SJCRH30 (cell line): ENCODE data around the gene ALS2CL. TPM values are rescaled to one million over a fixed set of nuclear protein-coding genes. Genes with fewer than 3 reads are reported as not detected.

Source experiments
- DNase-seq, 2 experiments: peaks; one replicate each; pipeline ENCODE4 v3.0.0-alpha.2; 2015 to 2020
- H3K27ac ChIP-seq: fragments of 250-450 bp; sonication (Bioruptor Pico); 2 replicates; pipeline ENCODE4 v1.5.1; 2020; ENCODE audit warnings: mild to moderate bottlenecking, moderate library complexity
- H3K27me3 ChIP-seq: fragments of 250-450 bp; sonication (Bioruptor Pico); 2 replicates; pipeline ENCODE4 v1.5.1; 2020; ENCODE audit warnings: mild to moderate bottlenecking, moderate library complexity
- H3K36me3 ChIP-seq: fragments of 250-450 bp; sonication (Bioruptor Pico); 2 replicates; pipeline ENCODE4 v1.5.1; 2020; ENCODE audit warnings: mild to moderate bottlenecking, moderate library complexity
- H3K4me1 ChIP-seq: fragments of 250-450 bp; sonication (Bioruptor Pico); 2 replicates; pipeline ENCODE4 v1.5.1; 2020; ENCODE audit warnings: mild to moderate bottlenecking, moderate library complexity
- H3K4me3 ChIP-seq: fragments of 250-450 bp; sonication (Bioruptor Pico); 2 replicates; pipeline ENCODE4 v1.5.1; 2020; ENCODE audit warnings: mild to moderate bottlenecking, moderate library complexity
- H3K9me3 ChIP-seq: fragments of 250-450 bp; sonication (Bioruptor Pico); replicated peaks from 2 replicates; pipeline ENCODE4 v1.5.1; 2020; ENCODE audit warnings: mild to moderate bottlenecking, moderate library complexity
- total RNA-seq: library from RNA; depleted of rRNA; stranded (reverse); fragments of >200 nt; shearing (Covaris generic); gene quantifications from 2 replicates; pipeline ENCODE4 v1.2.3, GENCODE V29; 2014

Gene ALS2CL
- total RNA-seq, 1 experiment from 2014 or later: 9.4 TPM

- Histone ChIP-seq H3K27ac (no peak overlapping the region), H3K4me1 (peaks cover 9% of the 10 kb centered on the region; the same call in 1 of the 2 replicates)
Observed at GRCh38 chr3:46700772-46701171, 7.3 kb upstream of the ALS2CL start.

GRCh38 chr3:46699676-46700523 lies 6.4 kb upstream of the ALS2CL start:
- Histone ChIP-seq H3K27ac (no peak overlapping the region), H3K36me3 (no peaks in the 10 kb centered on the region), H3K9me3 (no peaks in the 10 kb centered on the region), H3K4me1 (peaks cover 16% of the 10 kb centered on the region), H3K4me3 (no peak overlapping the region), H3K27me3 (no peaks in the 10 kb centered on the region)
- no peak for DNase-seq

More at GRCh38 chr3:46700772-46701171, 7.3 kb upstream of the ALS2CL start:
- Histone ChIP-seq H3K27me3 (no peaks in the 10 kb centered on the region), H3K36me3 (no peaks in the 10 kb centered on the region), H3K4me3 (no peak overlapping the region), H3K9me3 (no peaks in the 10 kb centered on the region)
- peak; percentile 65 to 71 for DNase-seq

GRCh38 chr3:46695962-46696894 lies 2.7 kb upstream of the ALS2CL start:
- Histone ChIP-seq H3K4me3 (no peak overlapping the region), H3K4me1 (peaks cover 16% of the 10 kb centered on the region), H3K9me3 (no peaks in the 10 kb centered on the region), H3K36me3 (no peaks in the 10 kb centered on the region), H3K27me3 (no peaks in the 10 kb centered on the region), H3K27ac (peak overlapping the region; percentile 49; the same call in 1 of the 2 replicates)
- DNase-seq: peak in 1 of 2 experiments; percentile 26

GRCh38 chr3:46695177-46695961 lies 1.9 kb upstream of the ALS2CL start:
- Histone ChIP-seq H3K4me3 (no peak overlapping the region), H3K9me3 (no peaks in the 10 kb centered on the region), H3K27ac (peak overlapping the region; percentile 49), H3K27me3 (no peaks in the 10 kb centered on the region), H3K4me1 (peaks cover 11% of the 10 kb centered on the region), H3K36me3 (no peaks in the 10 kb centered on the region)
- peak; percentile 87 to 91 for DNase-seq

- DNase-seq: no peak
- Histone ChIP-seq H3K9me3 (no peaks in the 10 kb centered on the region), H3K36me3 (no peaks in the 10 kb centered on the region), H3K27me3 (no peaks in the 10 kb centered on the region), H3K4me3 (no peak overlapping the region), H3K4me1 (peaks cover 11% of the 10 kb centered on the region), H3K27ac (no peak overlapping the region)
Observed at GRCh38 chr3:46694520-46694919, 1.0 kb upstream of the ALS2CL start.

- Histone ChIP-seq H3K36me3 (no peaks in the 10 kb centered on the region), H3K9me3 (no peaks in the 10 kb centered on the region), H3K4me3 (no peak overlapping the region), H3K27ac (no peak overlapping the region), H3K4me1 (peaks cover 11% of the 10 kb centered on the region), H3K27me3 (peaks cover 3% of the 10 kb centered on the region; the same call in 1 of the 2 replicates)
- DNase-seq: no peak
Observed at GRCh38 chr3:46693892-46694226, 380 bp upstream of the ALS2CL start.

GRCh38 chr3:46692566-46692990 lies 901 bp downstream of the ALS2CL start:
- H3K4me3 ChIP-seq: no peak overlapping the region

GRCh38 chr3:46690798-46691197 lies 2.7 kb downstream of the ALS2CL start:
- no peak for DNase-seq
- H3K4me1 ChIP-seq: peaks cover 7% of the 10 kb centered on the region
- H3K27me3 ChIP-seq: peaks cover 6% of the 10 kb centered on the region; the same call in 1 of the 2 replicates
- H3K4me3 ChIP-seq: no peak overlapping the region
- H3K36me3 ChIP-seq: no peaks in the 10 kb centered on the region
- no peak overlapping the region for H3K27ac ChIP-seq
- no peaks in the 10 kb centered on the region for H3K9me3 ChIP-seq

More at GRCh38 chr3:46692566-46692990, 901 bp downstream of the ALS2CL start:
- Histone ChIP-seq H3K9me3 (no peaks in the 10 kb centered on the region), H3K4me1 (peaks cover 11% of the 10 kb centered on the region), H3K36me3 (no peaks in the 10 kb centered on the region), H3K27ac (no peak overlapping the region), H3K27me3 (peaks cover 6% of the 10 kb centered on the region; the same call in 1 of the 2 replicates)
- no peak for DNase-seq

GRCh38 chr3:46685446-46685845 lies 8.0 kb downstream of the ALS2CL start:
- no peak overlapping the region for H3K4me3 ChIP-seq
- DNase-seq: no peak
- no peaks in the 10 kb centered on the region for H3K36me3 ChIP-seq
- peaks cover 6% of the 10 kb centered on the region; the same call in 1 of the 2 replicates for H3K27me3 ChIP-seq
- no peak overlapping the region for H3K27ac ChIP-seq
- H3K9me3 ChIP-seq: no peaks in the 10 kb centered on the region
- H3K4me1 ChIP-seq: no peaks in the 10 kb centered on the region

GRCh38 chr3:46684891-46685290 lies 8.6 kb downstream of the ALS2CL start:
- H3K27me3 ChIP-seq: peaks cover 6% of the 10 kb centered on the region; the same call in 1 of the 2 replicates
- no peak overlapping the region for H3K4me3 ChIP-seq
- no peak for DNase-seq

GRCh38 chr3:46682974-46683373 lies 10.5 kb downstream of the ALS2CL start:
- Histone ChIP-seq H3K36me3 (no peaks in the 10 kb centered on the region), H3K4me1 (no peaks in the 10 kb centered on the region), H3K27me3 (no peaks in the 10 kb centered on the region), H3K9me3 (no peaks in the 10 kb centered on the region), H3K4me3 (no peak overlapping the region), H3K27ac (no peak overlapping the region)
- no peak for DNase-seq

More at GRCh38 chr3:46684891-46685290, 8.6 kb downstream of the ALS2CL start:
- no peak overlapping the region for H3K27ac ChIP-seq
- H3K9me3 ChIP-seq: no peaks in the 10 kb centered on the region
- no peaks in the 10 kb centered on the region for H3K4me1 ChIP-seq
- no peaks in the 10 kb centered on the region for H3K36me3 ChIP-seq

- no peak for DNase-seq
- no peaks in the 10 kb centered on the region for H3K4me1 ChIP-seq
- H3K4me3 ChIP-seq: no peak overlapping the region
- H3K36me3 ChIP-seq: no peaks in the 10 kb centered on the region
- H3K9me3 ChIP-seq: no peaks in the 10 kb centered on the region
- no peak overlapping the region for H3K27ac ChIP-seq
- H3K27me3 ChIP-seq: no peaks in the 10 kb centered on the region
Observed at GRCh38 chr3:46681856-46682540, 11.5 kb downstream of the ALS2CL start.

- Histone ChIP-seq H3K9me3 (no peaks in the 10 kb centered on the region), H3K4me3 (no peak overlapping the region), H3K4me1 (no peaks in the 10 kb centered on the region), H3K27me3 (no peaks in the 10 kb centered on the region), H3K36me3 (no peaks in the 10 kb centered on the region), H3K27ac (no peak overlapping the region)
- DNase-seq: no peak
Observed at GRCh38 chr3:46681387-46681786, 12.1 kb downstream of the ALS2CL start.
